ENCODE measurements around the gene NKAIN4.

Gene NKAIN4

GRCh38 chr20:63194797-63195173 is 59.5 kb downstream of the NKAIN4 start:
- no peaks in the 10 kb centered on the region for H3K9me3 ChIP-seq
- DNase-seq, result no peak
- no peaks in the 10 kb centered on the region for H3K27me3 ChIP-seq
- intact Hi-C loops (cut with DNase I; ENCODE audit: low total_unique reads), result no loop called here
- peaks cover 0 to 40% (median 30%) of the 10 kb centered on the region in 3 donors for H3K36me3 ChIP-seq
- TF ChIP-seq, protein P1, sequence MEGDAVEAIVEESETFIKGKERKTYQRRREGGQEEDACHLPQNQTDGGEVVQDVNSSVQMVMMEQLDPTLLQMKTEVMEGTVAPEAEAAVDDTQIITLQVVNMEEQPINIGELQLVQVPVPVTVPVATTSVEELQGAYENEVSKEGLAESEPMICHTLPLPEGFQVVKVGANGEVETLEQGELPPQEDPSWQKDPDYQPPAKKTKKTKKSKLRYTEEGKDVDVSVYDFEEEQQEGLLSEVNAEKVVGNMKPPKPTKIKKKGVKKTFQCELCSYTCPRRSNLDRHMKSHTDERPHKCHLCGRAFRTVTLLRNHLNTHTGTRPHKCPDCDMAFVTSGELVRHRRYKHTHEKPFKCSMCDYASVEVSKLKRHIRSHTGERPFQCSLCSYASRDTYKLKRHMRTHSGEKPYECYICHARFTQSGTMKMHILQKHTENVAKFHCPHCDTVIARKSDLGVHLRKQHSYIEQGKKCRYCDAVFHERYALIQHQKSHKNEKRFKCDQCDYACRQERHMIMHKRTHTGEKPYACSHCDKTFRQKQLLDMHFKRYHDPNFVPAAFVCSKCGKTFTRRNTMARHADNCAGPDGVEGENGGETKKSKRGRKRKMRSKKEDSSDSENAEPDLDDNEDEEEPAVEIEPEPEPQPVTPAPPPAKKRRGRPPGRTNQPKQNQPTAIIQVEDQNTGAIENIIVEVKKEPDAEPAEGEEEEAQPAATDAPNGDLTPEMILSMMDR (IDR thresholded peaks at IDR 0.05), result no peak
- H3K4me3 ChIP-seq, result no peak overlapping the region
- H3K4me1 ChIP-seq, result peaks cover 0 to 9% (median 2%) of the 10 kb centered on the region in 4 donors
- no peak overlapping the region for H3K27ac ChIP-seq

GRCh38 chr20:63194007-63194796 is 60.1 kb downstream of the NKAIN4 start:
- H3K9me3 ChIP-seq, result no peaks in the 10 kb centered on the region

DNA sequence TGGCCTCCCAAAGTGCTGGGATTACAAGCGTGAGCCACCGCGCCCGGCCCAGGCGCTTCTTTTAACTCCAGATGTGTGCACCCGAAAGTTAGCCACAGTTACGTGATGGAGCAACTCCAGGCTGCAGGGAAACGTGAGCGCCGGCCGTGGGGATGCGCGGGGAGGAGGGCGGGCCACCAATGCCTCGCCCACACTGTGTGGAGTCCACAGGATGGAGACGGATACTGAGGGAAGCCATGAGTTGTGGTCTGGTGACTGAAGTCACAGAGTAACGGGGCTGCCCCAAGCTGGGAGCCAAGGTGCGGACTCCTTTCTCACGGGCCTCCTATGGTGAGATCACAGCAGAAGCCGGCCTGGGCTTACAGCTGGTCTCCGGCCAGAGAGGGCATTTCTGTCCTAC is 61.5 kb downstream of the NKAIN4 start:
- no peak for DNase-seq
- TF ChIP-seq, protein P1 (IDR thresholded peaks at IDR 0.05), result no peak
- intact Hi-C loops (cut with DNase I; ENCODE audit: low total_unique reads), result no loop called here
- Histone ChIP-seq H3K27ac (no peak overlapping the region), H3K9me3 (no peaks in the 10 kb centered on the region), H3K4me3 (no peak overlapping the region), H3K36me3 (peaks cover 0 to 32% (median 27%) of the 10 kb centered on the region in 3 donors), H3K4me1 (no peaks in the 10 kb centered on the region), H3K27me3 (no peaks in the 10 kb centered on the region)

More at GRCh38 chr20:63194007-63194796, 60.1 kb downstream of the NKAIN4 start:
- no peaks in the 10 kb centered on the region for H3K27me3 ChIP-seq
- no peak overlapping the region for H3K4me3 ChIP-seq
- intact Hi-C loops (cut with DNase I; ENCODE audit: low total_unique reads), result no loop called here
- TF ChIP-seq, protein P1 (IDR thresholded peaks at IDR 0.05), result no peak
- no peak for DNase-seq
- peaks cover 0 to 9% (median 2%) of the 10 kb centered on the region in 4 donors for H3K4me1 ChIP-seq
- peaks cover 0 to 36% (median 30%) of the 10 kb centered on the region in 3 donors for H3K36me3 ChIP-seq
- H3K27ac ChIP-seq, result no peak overlapping the region

DNA sequence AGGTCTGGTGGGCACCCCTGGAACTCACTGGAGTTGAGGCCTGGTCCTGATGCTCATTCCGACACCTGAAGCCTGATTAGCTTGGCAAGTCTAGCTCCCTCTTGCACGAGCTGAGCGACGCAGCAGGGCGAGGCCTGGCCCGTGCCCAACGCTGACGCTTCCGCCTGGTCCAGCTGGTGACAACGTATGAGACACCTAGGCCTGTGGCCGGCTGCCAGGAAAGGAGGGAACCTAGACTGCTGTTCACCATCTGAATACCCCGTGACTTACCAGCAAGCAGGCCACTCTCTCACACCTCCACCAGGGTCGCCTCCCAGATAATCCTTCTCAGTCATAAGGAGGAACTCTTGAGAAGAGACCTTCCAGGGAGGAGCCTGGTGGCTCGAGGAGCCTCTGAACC is 62.9 kb downstream of the NKAIN4 start:
- H3K36me3 ChIP-seq, result peaks cover 0 to 19% (median 14%) of the 10 kb centered on the region in 3 donors
- no peaks in the 10 kb centered on the region for H3K4me1 ChIP-seq
- no peaks in the 10 kb centered on the region for H3K27me3 ChIP-seq
- H3K9me3 ChIP-seq, result no peaks in the 10 kb centered on the region
- DNase-seq, result no peak
- no peak overlapping the region for H3K27ac ChIP-seq
- no peak overlapping the region for H3K4me3 ChIP-seq
- TF ChIP-seq, protein P1 (IDR thresholded peaks at IDR 0.05), result no peak
- intact Hi-C loops (cut with DNase I; ENCODE audit: low total_unique reads), result no loop called here

GRCh38 chr20:63190828-63191227 is 63.4 kb downstream of the NKAIN4 start:
- Histone ChIP-seq H3K4me1 (no peaks in the 10 kb centered on the region), H3K9me3 (no peaks in the 10 kb centered on the region), H3K27me3 (no peaks in the 10 kb centered on the region), H3K4me3 (no peak overlapping the region), H3K27ac (no peak overlapping the region), H3K36me3 (peaks cover 0 to 18% (median 13%) of the 10 kb centered on the region in 3 donors)
- TF ChIP-seq, protein P1 (IDR thresholded peaks at IDR 0.05), result no peak
- intact Hi-C loops (cut with DNase I; ENCODE audit: low total_unique reads), result no loop called here
- DNase-seq, result no peak

All from tibial artery (tissue), 4 donors.